SW480 (cell line): Measurements from ENCODE around the gene SDK1.
A peak's percentile ranks its signal among the peaks of the same experiment; 100 is the strongest.

Source experiments
- DNase-seq: peaks from one replicate; pipeline ENCODE4 v3.0.0-alpha.2; 2016; ENCODE audit warnings: low spot score

SDK1 gene

GRCh38 chr7:3880228-3880987 lies 579.4 kb downstream of the SDK1 start:
- no peak for DNase-seq

DNA sequence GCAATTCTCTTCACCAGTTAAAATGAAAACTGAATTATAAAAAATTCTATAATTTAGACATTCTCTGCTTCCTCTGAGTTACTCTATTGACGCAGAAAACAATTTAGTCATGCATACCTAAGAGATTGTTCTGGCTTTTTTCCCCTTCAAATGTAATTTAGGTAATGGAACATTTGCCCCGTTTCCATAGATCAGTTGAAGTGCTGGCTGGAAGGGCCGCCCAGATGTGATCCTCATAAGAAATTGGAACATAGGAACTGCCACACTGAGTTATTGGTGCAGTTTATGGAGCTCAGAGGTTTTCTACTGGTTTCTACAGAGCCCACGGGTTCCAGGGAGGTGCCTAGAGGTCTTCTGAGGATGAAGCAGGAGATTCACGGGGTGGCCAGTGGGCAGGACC lies 581.7 kb downstream of the SDK1 start:
- DNase-seq: no peak

DNA sequence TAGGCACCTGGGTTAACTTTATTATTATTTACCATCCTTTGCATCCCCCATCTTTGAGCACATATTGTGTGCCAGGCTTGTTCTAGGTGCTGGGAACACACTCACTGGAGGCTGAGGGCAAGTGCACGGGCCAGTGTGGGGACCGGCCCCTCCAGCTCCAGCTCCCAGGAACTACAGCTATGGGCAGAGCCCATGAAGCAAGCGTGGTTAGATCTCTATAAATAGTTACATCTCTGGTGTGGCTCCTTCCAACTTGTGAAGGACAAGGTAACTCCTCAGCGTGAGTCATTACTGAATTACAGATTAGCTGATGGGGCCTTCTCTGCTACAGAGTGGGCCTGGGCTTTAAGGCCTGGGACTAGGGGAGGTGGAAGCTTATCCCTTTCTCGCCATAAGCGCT lies 583.5 kb downstream of the SDK1 start:
- no peak for DNase-seq

DNA sequence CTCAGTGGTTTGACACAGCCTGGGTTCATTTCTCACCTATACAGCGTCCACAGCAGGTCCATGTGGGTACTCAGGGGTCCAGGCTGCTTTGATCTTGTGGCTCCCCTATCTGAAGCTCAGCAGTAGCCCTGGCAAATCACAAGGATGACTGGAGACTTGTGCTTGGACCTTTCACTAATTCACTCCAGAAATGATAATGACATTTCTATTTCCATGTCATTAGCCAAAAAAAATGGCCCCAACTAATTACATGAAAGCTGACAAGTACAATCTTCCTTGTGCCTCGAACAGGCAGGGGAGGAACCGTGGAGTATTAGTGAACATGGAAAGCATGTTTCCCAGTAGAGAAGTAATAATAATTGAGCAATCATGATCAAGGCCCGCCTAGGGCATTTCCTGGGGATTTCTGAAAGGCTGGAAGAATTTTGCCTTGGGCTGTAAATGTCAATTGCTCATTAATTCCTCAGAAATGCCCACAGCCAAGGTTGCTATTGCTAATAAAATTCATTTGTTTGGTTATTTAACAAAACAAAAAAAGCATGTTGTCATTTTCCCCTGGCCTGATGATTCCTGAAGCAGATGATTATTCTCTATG lies 586.1 kb downstream of the SDK1 start:
- DNase-seq: no peak

GRCh38 chr7:3888096-3888495 lies 587.0 kb downstream of the SDK1 start:
- DNase-seq: no peak

DNA sequence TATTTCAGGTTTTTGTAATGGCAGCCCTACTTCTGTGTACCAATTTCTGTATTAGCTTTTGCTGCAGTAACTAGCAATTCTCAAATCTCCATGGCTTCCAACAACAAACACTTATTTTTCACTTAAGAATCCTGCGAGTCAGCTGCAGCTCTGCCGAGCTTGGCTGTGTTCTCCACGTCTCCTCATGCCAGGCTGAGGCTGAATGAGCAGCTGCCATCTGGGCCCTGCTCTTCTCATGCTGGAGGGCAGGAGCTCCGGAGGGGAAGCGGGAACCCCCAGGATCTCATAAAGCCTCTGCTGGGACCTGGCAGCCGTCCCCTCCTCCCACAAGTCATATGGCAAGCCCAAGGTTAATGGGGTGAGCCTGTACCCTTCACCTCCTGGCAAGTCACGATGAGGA lies 591.1 kb downstream of the SDK1 start:
- DNase-seq: no peak

DNA sequence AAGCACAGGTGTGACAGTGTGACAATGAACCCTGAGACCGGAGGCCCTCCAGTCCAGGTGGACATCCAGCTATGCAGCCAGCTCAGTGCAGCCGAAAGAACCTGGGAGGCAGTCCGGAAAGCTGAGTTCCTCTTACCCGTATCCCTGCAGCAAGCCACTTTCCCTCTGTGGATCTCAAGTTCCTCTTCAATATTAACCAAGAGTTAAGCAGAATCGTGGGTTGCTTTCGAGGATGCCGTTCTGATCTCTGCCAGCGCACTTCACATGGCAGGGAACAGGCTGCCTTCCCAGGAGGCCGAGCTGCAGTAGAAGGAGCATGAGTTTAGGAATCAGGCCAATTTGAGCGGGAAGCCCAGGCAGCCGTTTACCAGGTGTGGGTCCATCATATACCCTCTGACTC lies 591.6 kb downstream of the SDK1 start:
- no peak for DNase-seq

- DNase-seq: no peak
These were observed 592.2 kb downstream of the SDK1 start for GRCh38 chr7:3893151-3893788.

DNA sequence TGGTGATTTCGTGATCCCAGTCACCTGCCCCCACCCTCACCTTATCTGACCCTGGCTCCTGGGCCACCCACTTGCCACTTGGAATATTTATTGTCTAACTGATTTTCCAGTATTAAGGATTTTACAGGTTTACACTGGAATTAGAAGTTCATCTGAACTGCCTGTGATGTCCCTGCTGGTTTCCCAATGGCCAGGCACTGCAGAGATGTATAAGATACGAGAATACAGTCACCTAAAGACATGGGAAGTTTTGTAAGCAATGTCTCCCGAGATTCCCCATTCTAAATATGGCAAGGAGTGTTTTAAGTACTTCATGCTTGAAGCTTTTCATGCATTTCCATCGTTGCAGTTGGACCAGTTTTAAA lies 592.7 kb downstream of the SDK1 start:
- DNase-seq: no peak

DNA sequence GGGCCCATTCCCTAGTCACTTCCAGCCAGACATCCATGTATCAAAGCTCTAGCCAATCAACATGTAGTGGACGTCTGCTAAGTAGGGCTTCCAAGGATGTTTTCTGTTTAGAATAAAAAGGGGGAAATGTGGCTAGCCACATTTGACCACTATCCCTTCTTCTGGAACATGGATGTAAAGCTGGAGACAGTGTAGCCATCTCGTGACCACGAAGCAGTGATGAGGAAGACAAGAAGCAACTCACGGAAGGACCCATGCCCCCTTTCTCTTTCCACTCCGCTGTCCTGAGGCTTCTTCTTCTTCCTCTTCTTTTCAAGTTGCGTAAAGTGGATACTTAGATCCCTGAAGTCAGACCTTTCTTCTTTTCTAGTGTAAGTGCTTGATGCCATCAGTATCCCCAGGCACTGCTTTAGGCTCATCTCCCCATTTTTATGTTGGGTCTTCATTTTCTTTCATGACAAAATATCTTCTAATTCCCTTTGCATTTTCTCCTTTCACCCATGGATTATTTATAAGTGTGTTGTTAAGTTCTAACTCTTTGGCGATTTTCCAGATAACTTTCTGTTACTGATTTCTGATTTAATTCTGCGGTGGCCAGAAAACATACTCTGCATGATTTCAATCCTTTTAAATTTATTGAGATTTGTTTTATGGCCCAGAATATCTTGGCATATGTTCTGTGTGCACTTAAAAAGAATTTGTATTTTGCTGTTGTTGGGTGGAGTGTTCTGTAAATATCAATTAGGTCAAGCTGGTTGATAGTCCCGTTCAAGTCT lies 594.5 kb downstream of the SDK1 start:
- DNase-seq: no peak

DNA sequence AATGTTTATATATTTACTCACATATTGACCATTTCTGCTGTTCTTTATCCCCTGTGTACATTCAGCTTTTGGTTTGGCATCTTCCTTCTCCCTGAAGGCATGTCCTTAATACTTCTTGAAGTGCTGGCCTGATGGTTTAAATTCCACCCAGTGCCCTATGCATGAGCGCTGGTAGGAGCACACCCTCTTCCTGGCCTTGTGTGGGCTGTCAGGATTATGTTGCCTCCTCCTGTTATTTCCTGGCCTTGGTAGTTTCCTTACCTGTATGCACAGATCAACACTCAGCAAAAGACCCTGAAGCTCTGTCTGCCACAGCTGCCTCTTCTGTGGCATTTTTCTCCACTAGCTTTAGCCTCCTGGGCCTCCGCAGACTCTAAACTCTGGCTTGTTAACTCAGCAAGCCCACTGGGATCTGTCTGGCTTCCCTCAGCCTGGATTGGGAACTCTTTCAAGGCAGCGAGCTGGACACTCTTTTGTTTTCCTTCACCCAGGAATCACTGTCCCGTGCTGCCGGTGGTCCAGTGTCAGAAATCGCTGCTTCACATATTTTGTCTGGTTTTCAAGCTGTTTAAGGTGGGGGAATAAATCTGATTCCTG lies 595.2 kb downstream of the SDK1 start:
- no peak for DNase-seq

- peak; percentile 58 for DNase-seq
These were observed 596.6 kb downstream of the SDK1 start for GRCh38 chr7:3897430-3898372.

- no peak for DNase-seq
These were observed 598.5 kb downstream of the SDK1 start for GRCh38 chr7:3899559-3899991.

GRCh38 chr7:3908153-3908552 lies 607.1 kb downstream of the SDK1 start:
- no peak for DNase-seq

DNA sequence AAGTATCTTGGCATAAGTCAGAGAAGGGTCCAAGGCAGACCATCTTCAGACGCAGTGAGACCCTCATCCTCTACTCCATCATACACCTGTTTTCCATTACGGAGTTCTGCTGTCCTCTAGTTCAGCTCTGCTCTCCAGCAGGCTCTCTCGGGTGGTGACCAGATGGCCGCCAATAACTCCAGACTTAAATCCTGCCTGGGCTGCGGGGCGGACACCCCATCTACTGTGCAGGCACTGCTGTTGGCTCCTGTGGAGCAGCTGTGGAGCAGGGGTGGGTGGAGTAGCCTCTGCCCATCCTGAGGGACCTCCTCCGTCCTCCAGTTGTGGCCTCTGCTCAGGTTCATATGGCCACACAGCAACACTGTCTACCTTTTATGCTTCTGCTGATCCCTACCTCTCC lies 608.1 kb downstream of the SDK1 start:
- DNase-seq: no peak

GRCh38 chr7:3910054-3910453 lies 609.0 kb downstream of the SDK1 start:
- DNase-seq: no peak

GRCh38 chr7:3911685-3912084 lies 610.6 kb downstream of the SDK1 start:
- DNase-seq: no peak

DNA sequence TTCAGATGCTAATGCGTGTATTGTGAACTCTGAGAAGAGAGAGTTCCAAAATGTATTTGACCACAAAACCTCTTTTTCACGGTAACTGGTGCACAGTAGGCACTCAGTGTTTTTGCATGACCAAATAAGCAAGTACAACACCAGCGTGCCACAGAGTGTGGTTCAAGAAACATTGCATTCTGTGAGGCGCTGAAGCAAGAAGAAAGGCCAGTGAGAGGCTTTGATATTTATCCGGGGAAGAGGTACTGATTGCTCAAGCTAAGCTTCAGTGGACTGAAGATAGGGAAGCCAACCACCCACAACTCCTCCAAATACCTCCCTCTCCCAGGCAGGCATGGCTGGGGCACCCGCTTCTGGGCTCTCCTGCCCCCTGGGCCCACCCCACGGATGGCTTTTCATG lies 611.2 kb downstream of the SDK1 start:
- no peak for DNase-seq

DNA sequence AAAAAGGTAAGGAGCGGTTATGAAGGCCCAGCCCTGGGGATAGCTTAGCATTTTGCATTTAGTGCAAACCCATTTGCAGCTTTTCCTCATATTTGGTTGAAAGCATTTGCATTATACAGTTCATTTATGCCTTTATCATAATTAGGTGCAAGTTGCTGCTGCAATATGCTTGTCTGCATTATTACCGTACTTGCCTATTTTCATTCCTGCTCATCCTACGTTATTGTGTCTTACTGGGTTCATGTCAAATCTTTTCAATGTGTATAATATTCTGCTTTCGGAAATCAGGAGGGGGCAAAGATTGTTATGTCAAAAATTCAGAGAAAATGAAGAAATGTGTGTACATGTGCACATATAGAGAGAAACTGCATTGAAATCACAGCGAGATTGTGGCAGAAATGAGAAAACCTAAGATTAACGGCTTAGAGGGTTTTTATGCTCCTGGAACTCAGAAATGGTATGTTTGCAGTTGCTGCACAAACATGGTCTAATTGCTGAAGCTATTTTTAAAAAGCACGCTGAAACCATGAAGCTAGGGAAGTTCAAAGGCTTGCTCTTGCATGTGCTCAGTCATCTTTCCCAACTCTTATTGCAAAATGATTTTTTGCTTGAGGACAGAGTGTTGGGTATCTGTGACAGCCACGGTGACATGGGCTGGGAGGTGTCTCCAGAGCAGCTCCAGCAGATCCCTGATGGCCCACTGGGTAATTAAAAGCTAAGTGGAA lies 613.2 kb downstream of the SDK1 start:
- no peak for DNase-seq

- no peak for DNase-seq
These were observed 614.4 kb downstream of the SDK1 start for GRCh38 chr7:3915337-3915878.
